Epithelial cell of proximal tubule (primary cell): ENCODE measurements around the gene RERE. TPM values are rescaled to one million over a fixed set of nuclear protein-coding genes. Genes with fewer than 3 reads are reported as not detected.

ENCODE experiments used
- DNase-seq: peaks from one replicate; pipeline ENCODE4 v3.0.0-alpha.2; 2011; ENCODE audit warnings: low read depth
- H3K4me3 ChIP-seq: 2 replicates; pipeline ENCODE4 v1.5.1; 2011; ENCODE audit warnings: low read depth, mild to moderate bottlenecking, low read length
- total RNA-seq: library from RNA; depleted of rRNA; stranded (reverse); fragments of >200 nt; gene quantifications from 2 replicates; pipeline ENCODE4 v1.2.3, GENCODE V29; 2015
- TF ChIP-seq, protein P1 (sequence below): conservative IDR thresholded peaks from 2 replicates; pipeline ENCODE4 v1.5.1; 2012; ENCODE audit warnings: low read depth, mild to moderate bottlenecking, low read length

The RERE gene
- total RNA-seq, 1 donor from 2014 or later: 18.0 TPM

DNA sequence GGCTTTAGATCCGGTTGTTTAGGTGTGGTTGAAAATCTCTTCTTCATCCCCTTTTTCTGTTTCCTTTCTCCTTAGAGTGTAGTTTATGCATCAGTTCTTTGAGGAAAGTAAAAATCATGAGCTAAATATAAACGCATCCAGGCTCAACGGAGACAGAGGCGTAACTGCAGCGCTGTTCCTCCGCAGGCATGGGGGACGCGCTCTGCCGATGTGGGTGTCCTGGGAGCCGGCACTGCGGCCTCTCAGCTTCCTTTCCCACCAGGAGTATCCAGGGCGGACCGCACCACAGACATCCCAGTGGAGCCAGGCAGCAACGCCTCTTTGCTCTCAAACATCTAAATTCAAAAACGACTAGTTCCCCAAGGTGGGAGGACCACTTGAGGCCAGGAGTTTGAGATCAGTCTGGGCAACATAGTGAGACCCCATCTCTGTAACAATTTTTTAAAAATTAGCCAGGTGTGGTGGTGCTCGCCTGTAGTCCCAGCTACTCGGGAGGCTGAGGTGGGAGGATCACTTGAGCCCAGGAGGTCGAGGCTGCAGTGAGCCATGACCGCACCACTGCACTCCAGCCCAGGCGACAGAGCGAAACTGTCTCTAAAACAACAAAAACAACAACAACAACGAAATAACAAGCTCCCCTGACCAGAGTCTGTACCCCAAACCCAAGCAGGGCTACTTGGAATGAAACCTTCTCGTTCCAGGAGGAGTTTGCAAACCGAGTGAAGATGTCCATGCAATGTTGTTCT lies 483.2 kb downstream of the RERE start:
- DNase-seq: no peak
- no peak overlapping the region for H3K4me3 ChIP-seq
- TF ChIP-seq, protein P1, sequence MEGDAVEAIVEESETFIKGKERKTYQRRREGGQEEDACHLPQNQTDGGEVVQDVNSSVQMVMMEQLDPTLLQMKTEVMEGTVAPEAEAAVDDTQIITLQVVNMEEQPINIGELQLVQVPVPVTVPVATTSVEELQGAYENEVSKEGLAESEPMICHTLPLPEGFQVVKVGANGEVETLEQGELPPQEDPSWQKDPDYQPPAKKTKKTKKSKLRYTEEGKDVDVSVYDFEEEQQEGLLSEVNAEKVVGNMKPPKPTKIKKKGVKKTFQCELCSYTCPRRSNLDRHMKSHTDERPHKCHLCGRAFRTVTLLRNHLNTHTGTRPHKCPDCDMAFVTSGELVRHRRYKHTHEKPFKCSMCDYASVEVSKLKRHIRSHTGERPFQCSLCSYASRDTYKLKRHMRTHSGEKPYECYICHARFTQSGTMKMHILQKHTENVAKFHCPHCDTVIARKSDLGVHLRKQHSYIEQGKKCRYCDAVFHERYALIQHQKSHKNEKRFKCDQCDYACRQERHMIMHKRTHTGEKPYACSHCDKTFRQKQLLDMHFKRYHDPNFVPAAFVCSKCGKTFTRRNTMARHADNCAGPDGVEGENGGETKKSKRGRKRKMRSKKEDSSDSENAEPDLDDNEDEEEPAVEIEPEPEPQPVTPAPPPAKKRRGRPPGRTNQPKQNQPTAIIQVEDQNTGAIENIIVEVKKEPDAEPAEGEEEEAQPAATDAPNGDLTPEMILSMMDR: no peak

DNA sequence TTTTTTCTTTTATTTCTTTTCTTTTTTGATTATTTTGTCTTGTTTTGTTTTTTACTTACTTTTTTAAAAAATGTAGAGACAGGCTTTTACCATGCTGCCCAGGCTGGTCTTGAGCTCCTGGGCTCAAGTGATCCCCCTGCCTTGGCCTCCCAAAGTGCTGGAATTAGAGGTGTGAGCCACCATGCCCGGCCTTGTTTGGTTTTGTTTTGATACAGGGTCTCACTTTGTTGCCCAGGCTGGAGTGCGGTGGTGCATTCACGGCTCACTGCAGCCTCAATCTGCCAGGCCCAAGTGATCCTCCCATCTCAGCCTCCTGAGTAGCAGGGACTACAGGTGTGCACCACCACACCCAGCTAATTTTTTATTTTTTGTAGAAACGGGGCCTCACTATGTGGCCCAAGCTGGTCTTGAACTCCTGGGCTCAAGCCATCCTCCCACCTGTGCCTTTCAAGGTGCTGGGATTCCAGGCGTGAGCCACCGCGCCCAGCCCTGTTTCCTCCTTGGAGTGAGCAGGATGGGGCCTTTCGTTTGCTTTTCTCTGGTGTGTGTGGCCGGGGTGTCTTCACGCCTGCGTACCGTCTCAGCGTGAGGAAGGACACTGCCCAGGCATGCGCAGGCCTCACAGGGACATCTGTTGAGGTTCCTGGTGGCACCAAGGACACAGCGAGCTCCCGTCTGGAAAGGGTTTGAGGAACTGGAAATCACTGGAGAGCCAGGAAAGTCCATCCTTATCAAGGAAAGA lies 484.0 kb downstream of the RERE start:
- H3K4me3 ChIP-seq: no peak overlapping the region
- TF ChIP-seq, protein P1: no peak
- DNase-seq: no peak

- no peak for DNase-seq
- H3K4me3 ChIP-seq: no peak overlapping the region
- TF ChIP-seq, protein P1: no peak
These were observed 484.6 kb downstream of the RERE start for GRCh38 chr1:8332806-8333205.

- no peak for DNase-seq
- TF ChIP-seq, protein P1: no peak
- H3K4me3 ChIP-seq: no peak overlapping the region
These were observed 486.9 kb downstream of the RERE start for GRCh38 chr1:8330271-8331125.

- no peak overlapping the region for H3K4me3 ChIP-seq
- TF ChIP-seq, protein P1: no peak
- DNase-seq: no peak
These were observed 487.6 kb downstream of the RERE start for GRCh38 chr1:8329858-8330257.

DNA sequence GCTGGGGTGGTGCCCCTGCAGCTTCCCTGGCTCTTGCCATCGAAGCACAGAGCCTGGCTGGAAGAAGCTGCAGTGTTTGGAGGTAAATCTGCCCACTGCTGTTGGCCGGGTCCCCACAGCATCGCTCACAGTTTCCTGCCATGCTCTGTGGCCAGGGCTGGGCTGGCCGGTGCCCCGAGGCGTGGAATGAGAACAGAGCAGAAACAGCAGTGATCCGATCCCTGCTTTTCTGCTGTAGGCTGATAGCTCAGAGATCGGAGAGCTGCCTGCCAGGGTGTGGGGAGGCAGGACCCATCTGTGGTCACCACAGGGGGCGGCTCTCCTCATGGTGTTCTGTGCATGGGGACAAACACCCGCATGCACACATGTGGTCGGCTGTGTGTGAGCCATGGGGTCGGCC lies 488.0 kb downstream of the RERE start:
- DNase-seq: no peak
- TF ChIP-seq, protein P1: no peak

More for the DNA sequence above, 488.0 kb downstream of the RERE start:
- no peak overlapping the region for H3K4me3 ChIP-seq
